RPMI8226 (cell line): ENCODE results near the gene NHSL2.
A peak's percentile ranks its signal among the peaks of the same experiment; 100 is the strongest.

Experiments used
- DNase-seq: peaks from one replicate; pipeline ENCODE4 v3.0.0-alpha.2; 2015

Gene NHSL2

DNA sequence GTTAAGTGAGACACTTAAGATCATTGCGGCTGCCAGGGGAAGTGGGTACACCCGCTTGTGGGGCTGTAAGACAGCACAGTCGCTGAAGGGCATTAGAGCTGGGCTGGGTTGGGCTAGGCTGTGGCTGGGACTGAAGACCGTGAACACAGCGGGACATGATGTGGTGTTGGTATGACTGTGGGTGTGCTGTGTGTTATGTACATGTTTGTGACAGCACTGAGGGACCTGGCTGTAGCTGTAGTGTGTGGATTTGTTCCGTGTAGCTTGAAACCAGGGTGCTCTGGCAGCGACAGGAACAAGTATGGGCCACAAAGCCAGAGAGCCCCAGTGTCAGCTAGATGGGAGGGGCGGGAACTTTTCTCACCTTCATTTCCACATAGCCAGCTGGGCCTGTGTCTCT lies 82.1 kb downstream of the NHSL2 start:
- no peak for DNase-seq

DNA sequence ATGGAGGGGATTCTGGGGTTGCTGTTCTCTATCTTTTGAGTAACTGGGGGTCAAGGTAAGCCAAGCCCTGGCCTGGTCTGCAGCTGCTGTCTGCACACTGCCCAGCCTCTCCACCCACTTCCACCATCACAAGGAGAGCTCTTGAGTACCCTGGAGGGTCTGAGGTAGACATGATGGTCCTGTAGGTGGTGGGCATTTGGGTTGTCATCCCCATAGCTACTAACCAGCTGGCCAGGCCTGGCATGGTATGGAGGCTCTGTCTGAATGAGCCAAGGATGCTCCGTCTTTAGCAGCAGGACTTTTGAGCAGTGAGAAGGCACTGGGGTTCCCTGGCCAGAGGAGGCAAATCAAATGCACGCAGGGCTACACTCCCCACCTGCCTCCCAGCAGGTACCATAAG lies 82.7 kb downstream of the NHSL2 start:
- no peak for DNase-seq

DNA sequence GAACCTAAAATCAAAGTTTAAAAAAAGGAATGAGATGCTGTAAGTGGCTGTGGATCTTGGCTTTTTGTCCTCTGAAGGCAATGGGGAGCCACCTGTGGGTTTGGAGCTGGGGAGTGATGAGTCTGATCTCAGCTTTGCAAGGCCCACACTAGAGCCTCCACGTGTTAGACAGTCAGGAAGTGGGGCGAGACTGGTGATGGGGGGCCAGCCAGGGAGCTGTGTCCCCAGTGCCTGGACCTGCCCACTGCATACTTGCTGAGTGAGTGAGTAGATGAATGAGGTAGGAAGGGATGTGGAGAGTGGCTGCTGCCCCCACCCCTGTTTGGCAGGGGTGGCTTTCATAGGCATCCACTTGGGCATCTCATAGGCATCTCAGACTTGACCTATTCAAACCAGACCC lies 84.0 kb downstream of the NHSL2 start:
- no peak for DNase-seq

DNA sequence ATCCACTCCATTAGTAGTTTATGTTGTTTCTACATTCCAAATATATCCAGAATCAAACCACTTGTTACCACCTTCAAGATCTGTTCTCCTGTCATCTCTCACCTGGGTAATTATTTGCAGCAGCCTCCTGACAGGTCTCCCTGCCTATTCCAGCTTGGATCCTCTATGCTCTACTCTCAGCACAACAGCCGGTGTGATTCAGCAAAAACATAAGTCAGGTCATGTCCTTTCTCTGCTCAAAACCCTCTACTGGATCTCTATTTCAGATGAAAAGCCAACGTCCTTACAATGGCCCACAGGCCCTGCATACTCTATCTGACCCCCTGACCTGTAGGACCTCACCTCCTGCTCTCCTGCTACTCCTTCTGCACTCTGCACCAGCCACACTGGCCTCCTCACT lies 84.5 kb downstream of the NHSL2 start:
- no peak for DNase-seq

DNA sequence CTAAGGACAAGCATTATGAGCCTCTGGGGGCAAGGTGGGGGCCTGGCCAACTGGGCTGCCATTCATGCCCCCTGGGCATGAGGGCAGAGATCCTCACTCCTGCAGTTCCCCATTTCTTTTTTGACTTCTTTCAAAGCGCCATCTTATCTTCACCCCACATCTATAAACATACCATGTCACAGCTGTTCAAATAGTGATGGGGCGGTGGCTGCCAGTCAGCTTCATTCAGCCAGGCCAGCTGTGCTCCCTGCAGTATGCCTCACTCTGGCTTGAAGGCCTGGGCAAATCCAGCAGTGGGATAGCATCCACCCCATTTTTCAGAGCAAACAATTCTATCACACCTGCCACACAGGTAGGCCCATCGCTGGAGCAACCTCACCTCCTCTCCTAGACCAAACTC lies 85.5 kb downstream of the NHSL2 start:
- DNase-seq = no peak

DNA sequence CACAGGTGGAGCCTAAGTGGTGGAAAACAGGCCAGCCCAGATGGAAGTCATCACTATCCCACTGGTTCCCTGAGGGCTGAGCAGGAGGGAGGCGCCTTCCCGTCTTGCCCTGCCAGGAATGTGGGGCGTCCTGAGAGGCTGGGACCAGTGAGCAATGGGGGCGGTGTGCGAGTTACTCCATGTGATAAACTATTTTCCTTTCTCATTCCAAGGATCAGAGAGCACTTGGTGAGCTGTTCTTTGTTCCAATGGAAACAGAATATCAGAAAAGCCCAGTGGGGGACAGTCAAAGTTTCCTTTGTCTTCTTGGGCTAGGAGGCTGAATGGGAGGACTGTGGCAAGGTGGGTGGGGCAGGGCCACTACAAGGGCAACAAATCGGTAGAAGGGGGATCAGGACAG lies 86.2 kb downstream of the NHSL2 start:
- no peak for DNase-seq

DNA sequence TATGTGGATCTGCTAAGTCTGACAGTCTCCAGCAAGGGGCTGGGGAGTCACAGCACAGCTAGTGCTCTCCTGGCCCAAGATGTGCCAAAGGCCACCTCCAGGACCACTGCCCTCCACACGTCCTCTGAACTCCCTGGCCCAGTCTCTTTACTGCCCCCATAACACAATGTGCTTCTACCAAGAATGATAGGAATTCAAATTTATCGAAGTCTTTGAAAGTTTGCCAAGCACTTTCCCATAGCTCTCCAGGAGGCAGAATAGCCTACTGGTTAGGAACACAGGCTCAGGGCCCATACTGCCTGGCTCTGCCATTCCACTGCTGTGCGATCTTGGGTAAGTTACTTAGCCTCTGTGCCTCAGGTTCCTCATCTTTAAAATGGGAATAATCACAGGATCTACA lies 86.7 kb downstream of the NHSL2 start:
- no peak for DNase-seq

DNA sequence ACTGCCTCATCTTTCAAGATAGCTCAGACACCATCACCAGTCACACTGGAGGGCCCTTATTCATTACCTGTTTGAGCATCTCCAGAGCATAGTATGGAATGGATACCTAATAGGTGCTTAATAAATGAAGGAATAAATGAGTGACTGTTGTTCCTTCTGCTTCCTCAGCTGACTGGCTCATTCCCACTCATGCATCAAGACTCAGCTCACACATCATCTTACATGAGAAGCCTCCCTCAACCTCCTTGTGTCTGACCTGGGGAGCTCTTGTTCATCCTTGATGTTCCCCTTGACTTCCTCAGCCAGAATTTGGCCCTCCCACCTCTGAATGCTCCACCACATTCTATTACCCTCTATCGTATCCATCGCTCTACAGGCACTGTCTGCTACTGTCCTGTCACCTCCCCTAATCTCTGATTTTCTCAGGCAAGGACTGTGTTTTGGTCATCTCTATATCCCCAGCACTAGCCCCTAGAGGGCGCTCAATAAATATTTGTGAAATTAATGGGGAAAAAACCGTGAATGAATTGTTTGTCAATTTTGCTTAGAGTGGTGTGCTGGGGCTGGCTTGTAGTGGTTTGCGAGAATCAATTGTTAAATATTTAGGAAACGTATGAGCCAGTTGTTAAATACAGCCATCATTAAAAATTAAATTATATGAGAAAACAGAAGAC lies 88.3 kb downstream of the NHSL2 start:
- peak; percentile 46 for DNase-seq

DNA sequence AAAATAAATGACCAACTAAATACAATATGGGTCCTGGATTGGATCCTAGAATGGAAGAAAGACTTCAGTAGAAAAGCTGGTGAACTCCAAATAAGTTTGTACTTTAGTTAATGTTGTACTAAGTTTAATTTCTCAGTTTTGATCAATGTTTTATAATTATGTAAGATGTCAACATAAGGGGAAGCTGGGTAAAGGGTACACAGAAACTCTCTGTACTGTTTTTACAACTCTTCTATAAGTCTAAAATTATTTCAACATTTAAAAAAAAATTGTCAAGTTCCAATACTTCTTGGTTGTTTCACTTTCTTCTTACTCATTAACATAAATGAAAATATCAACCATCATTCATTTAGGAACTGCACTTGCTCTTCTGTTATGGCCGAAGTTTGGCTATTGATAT lies 88.9 kb downstream of the NHSL2 start:
- no peak for DNase-seq

DNA sequence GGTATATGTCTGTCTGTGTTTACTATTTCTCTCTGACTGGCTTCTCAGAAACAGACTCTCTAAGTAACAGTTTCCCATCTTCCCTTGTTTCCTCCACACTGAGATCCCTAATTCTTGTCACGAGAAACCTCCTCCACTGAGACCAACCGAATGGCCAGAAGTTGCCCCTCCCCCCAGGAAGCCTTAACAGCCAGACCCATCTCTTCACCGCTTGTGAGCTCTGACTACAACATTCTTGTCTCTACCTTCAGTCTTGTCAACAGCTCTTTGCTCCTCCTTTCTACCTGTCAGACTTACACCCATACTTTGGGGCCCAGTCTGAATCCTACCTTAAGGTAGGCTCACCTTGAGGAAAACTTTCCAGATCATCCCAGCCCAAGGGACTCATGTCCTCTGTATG lies 90.8 kb downstream of the NHSL2 start:
- no peak for DNase-seq

DNA sequence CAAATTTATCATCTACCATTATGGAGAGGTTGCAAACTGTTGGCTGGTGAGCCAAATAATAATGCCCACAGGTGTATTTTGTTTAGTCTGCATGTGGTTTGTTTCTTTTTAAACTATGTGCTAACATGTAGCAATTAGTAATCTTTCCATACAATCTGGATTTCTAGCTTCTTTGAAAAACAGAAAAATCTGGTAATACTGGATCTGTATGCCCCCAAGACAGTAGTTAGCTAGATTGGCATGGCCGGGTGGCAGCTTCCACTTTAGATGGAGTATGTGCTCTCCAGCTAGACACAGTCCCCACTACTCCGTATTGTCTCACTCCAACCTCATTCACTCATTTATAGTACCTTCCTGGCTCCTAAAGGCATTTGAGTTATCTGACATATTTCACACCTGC lies 91.3 kb downstream of the NHSL2 start:
- no peak for DNase-seq

DNA sequence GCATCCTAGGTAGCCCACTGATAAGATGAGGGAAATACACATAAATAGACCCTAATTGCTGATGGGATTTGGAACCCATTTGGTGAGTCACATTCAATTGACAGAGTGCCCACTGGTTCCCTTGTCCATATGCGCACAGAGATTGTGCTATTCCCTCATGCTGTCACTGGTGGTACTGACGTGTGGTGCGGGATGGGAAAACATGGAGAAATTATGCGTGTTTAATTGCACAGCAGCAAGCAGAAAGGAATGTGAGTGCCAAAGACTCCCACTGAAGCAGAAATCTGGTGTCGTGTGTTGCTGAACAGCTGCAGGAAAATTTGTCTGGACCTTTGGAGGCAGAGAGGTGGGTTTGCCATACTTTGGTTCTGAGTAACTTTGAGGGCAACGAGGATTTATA lies 92.2 kb downstream of the NHSL2 start:
- DNase-seq = no peak

DNA sequence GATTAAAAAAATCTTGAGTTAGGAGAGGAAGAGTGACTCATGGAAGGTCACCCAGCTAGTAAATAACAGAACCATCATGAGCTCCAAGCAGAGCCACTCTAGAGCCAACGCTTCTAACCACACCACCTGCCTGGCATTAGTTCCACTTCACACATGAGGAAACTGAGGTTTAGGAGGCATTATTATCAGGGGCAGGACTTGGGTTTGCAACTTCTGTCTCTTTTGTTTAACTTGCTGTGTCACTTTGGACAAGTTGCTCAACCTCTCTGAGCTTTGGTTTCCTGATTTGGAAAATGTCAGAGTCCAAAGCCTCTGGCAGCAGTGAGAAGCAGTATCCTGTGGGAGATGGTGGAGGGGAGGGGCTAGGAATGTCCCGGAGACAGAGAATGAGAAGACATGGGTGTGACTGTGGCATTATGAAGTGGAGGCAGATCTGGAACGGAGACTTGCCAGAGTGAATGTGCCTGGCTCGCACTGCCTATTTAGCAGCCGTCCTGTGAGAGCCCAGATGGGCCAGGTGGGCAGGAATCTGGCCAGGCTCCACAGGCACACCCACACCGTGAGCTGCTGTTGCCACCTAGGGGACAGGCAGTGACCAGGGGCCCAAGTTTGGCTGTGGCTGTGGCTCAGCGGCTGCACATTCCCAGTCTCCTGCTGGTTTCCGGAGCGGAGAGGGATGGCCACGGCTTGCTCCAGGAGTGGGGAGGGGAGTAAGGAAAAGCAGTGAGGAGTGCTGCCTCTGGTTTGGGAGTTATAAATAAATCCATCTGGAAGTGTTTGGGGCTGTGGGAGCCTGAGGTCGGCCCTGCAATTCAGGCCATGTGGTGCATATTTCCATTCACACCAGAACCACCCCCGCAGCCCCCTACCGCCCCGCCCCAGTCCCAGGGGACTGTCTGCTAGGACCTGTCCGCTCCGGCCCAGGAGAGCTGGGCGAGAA lies 93.4 kb downstream of the NHSL2 start:
- DNase-seq = peak; percentile 23

DNA sequence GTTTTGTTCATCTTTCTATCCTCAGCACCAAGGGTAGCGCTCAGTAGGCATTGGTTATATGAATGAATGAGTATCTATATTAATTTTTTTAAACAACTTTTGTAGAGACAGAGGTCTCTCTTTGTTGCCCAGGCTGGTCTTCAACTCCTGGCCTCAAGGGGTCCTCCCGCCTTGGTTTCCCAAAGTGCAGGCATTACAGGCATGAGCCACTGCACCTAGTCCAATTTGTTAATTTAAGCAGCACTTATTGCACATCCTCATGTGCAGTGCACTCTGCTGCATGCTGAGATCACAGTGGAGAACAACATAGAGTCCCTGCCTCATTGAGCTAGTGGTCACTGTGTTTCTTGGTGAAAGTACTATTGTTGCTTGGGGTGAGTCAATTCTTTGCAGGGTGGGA lies 94.4 kb downstream of the NHSL2 start:
- DNase-seq = no peak

DNA sequence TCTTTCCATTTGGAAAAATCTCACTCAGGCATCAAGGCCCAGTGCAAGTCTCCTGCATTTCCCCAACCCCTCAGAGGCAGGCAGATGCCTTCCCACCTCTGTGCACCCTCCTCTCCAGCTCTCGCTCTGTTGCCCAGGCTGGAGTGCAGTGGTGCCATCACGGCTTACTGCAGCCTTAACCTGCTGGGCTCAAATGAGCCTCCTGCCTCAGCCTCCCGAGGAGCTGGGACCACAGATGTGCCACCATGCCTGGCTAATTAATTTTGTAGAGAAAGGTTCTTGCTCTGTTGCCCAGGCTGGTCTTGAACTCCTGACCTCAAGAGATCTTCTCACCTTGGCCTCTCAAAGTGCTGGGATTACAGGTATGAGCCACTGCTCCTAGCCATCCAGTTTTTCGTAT lies 95.8 kb downstream of the NHSL2 start:
- no peak for DNase-seq

DNA sequence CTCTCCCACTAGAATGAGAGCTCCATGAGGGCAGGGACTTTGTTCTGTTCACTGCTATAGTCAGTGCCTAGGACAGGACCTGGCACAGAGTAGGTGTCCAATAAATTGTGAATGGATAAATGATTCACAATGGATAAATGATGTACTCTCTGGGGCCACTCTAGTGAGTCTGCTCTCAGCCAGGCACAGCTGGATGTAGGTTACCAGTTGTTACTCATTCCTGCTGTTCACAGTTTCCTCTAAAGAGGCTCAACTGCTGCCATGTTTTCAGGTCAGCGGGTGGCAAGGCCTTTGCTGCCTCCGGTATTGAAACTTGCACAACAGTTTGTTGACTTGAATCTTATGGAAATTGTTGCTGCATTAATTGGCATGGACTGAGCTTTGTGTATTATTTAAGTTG lies 99.1 kb downstream of the NHSL2 start:
- DNase-seq = no peak

DNA sequence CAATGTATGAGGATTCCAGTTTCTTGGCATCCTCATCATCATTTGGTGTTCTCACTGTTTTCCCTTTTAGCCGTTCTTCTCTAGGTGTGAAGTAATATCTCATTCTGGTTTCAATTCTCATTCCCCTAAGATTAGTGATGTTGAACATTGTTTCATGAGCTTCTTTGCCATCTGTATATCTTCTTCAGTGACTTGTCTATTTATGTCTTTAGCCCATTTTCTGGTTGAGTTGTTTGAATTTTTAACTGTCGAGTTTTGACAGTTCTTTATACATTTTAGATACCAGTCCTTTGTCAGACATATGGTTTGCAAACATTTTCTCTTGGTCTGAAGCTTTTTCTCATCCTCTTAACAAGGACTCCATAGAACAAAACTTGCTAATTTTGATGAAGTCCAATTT lies 101.1 kb downstream of the NHSL2 start:
- no peak for DNase-seq

DNA sequence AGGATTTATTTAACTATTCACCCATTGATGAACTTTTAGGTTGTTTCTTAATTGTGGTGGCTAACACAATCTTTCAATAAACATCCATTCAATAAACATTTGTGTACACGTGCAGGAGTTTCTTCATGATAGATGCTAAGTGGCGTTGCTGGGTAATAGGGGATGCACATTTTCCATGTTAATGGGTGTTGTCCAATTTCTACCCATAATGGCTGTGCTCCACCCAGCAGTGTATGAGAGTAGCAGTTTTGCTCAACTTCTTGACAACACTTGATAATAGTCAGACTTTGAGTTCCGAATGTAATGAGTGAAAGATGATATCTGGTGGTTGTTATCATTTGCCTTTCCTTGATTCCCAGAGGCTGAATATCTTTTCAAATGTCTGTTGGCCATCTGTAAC lies 104.7 kb downstream of the NHSL2 start:
- DNase-seq = no peak

DNA sequence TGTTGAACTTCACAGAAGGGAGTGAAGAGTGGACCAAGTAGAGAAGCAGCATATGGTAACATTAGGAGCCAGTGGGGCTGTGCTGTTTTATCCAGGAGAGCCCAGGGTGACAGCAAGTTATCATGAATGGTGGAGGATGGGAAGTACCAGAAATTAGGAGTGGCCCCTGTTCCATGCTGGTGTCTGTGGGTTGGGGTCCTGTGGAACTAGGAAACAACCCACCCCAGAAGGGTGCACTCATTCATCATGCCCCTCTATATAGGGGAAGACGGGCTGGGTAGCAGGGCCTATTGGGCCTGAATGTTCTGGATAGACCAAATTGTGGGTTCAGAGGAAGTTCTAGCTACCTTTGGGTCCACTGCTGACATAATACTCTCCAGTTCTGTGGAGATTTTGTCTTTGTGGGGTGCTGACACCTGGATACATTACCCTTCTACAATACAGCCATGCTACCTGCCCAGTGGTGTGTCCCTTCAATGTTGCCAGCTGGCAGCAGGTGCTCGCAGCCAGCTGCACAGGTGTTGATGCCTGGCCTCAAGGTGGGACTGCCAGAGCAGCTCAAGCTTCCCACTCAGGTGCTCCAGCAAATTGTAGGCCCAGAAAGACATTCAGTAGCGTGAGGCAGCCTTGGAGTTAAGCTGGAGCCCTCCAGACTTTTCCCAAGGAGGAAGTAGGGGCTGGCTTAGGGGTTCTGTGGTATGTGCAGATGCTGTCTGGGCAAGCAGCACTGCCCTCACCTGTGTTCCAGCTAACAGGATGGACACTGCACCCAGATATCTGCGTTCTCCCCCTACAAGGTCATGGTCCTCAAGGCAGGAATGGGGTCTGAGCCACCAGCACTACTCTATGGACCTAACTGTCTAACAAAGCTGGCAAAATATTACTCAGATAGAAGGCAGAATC lies 106.5 kb downstream of the NHSL2 start:
- no peak for DNase-seq

DNA sequence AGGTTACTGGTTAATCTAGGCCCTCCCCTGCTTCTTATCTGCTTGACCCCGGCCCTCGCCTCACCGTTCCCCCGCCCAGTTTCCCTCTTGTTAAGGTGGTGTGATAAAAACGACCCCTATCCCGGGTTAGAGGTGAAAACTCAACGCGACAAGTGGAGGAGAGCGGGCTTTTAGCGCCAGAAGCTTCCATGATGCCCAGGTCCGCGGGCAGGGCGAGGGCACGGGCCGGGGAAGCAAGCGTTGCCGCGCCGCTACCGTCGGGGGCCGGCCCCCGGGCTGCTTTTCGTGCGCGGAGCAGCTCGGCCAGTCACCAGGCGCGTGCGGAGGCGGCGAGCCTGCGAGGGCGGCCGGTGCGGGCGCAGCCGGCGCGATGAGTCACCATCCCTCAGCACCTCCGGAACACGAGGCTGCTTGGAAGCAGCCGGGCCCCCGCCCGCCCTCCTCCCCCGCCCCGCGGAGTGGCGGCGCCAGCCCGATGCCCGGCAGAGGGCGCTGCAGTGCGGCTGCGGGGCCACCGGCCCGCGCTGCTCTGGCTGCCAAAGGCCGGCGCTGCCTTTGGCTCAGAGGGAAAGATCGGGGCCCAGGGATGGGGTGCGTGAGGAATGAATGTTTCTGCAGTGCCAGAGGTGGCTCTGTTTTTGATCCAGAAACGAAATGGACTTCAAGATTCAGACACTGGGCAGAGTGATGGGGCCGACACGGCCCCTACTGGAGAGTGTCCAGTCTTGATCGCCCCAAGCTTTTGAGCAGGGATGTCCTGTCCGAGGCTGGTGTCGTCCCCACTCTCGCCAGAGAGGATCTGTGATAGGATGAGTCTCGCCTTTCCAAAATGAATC lies 107.8 kb downstream of the NHSL2 start:
- DNase-seq = peak; percentile 76

DNA sequence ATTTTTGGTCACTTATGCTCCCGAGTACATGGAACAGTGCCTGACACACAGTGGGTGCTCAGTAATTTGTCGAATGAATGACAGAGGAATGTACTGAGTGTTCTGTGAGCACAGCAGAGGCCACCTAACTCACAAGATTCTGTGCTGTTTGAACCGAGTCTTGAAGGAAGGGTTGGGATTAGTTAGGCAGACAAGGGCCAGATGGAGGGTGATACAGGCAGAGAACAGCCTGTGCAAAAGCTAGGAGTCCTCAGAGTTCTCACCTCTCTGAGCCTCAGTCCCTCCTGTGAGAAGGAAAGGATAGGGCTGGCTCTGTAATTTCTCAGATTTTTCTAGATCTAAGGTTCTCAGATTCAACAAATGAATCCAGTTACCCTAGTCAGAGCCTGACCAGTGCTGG lies 108.8 kb downstream of the NHSL2 start:
- DNase-seq = no peak

DNA sequence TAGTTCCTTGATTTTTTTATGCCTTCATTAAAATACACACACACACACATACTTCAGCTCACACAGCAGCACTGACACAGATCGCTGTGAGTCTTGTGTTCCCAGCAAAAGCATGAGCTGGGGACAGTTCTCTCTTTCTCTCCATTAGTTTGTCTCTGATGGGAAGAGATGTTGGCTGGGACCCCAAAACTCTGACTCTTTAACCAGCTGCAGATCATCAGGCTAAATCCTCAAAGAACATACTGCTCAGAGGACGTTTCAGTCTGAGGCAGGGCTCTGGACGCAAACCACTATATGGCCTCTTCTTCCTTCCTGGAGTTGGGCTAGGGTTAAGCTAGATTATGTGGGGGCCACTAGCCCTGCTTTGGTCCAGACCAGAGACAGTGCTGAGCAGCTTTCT lies 109.6 kb downstream of the NHSL2 start:
- DNase-seq = no peak

DNA sequence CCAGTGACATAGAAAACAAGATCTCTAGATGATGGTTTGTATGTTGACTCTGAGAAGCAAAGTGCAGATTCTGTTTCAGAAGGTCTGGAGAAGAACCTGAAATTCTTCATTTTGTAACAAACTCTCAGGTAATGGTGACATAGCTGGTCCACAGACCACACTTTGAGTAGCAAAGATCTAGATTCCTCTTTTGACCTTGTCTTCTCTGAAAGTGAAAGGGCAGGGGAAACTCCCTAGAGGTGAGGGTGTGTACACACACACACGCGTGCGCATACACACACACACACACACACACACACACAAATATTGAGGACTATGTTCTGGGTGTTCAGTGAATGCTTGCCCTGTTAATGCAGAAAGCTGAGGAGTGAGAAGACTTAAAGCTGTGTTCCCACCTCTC lies 110.1 kb downstream of the NHSL2 start:
- no peak for DNase-seq
